Measurements from ENCODE around the gene TPP2.

- TF ChIP-seq CDX4 (CRISPR knock-in tag; IDR thresholded peaks at IDR 0.05; ENCODE audit: borderline replicate concordance): no peak
- no peak for TF ChIP-seq JUN (CRISPR knock-in tag; IDR thresholded peaks at IDR 0.05)
- TF ChIP-seq USF2 (CRISPR knock-in tag; IDR thresholded peaks at IDR 0.05): no peak
- no peak for TF ChIP-seq GABPB1 (CRISPR knock-in tag; IDR thresholded peaks at IDR 0.05)
- no peak for TF ChIP-seq CTCF (IDR thresholded peaks at IDR 0.05)
- TF ChIP-seq ARID4B (CRISPR knock-in tag; IDR thresholded peaks at IDR 0.05; ENCODE audit: borderline replicate concordance): no peak
- no peak for TF ChIP-seq STAT6 (CRISPR knock-in tag; conservative IDR thresholded peaks at IDR 0.05; ENCODE audit: low read depth)
- no peak for TF ChIP-seq NR1H2 (CRISPR knock-in tag; IDR thresholded peaks at IDR 0.05)
- no peak for TF ChIP-seq MLX (CRISPR knock-in tag; IDR thresholded peaks at IDR 0.05)
- no peak for TF ChIP-seq ZNF263 (CRISPR knock-in tag; IDR thresholded peaks at IDR 0.05; ENCODE audit: low read depth)
Measured at GRCh38 chr13:102701331-102701730, 104.5 kb downstream of the TPP2 start.
